Mesenchymal stem cell (in vitro differentiated cells and primary cell): ENCODE results near the gene METTL8. TPM values are rescaled to one million over a fixed set of nuclear protein-coding genes. Genes with fewer than 3 reads are reported as not detected.

Experiments
- DNase-seq: peaks from one replicate; pipeline ENCODE4 v3.0.0-alpha.2; 2013
- H2AFZ ChIP-seq: one replicate; pipeline ENCODE4 v1.6.1; 2013; ENCODE audit warnings: low read depth, mild to moderate bottlenecking, control low read depth, inconsistent platforms, low read length, moderate library complexity
- H2AK5ac ChIP-seq: 2 replicates; pipeline ENCODE4 v1.6.1; 2013; ENCODE audit warnings: low read length, moderate library complexity, mild to moderate bottlenecking, inconsistent platforms; ENCODE audit not compliant: severe bottlenecking
- H2BK120ac ChIP-seq: one replicate; pipeline ENCODE4 v1.6.1; 2013; ENCODE audit warnings: low read depth, mild to moderate bottlenecking, inconsistent platforms, low read length, moderate library complexity
- H2BK12ac ChIP-seq, 2 experiments: one replicate each; pipeline ENCODE4 v1.6.1; 2013; ENCODE audit warnings: inconsistent platforms in 2 of 2, low read length in 2 of 2, mild to moderate bottlenecking in 2 of 2, moderate library complexity in 2 of 2, control low read depth in 1 of 2
- H2BK15ac ChIP-seq: one replicate; pipeline ENCODE4 v1.6.1; 2013; ENCODE audit warnings: mild to moderate bottlenecking, low read depth, inconsistent platforms; ENCODE audit not compliant: poor library complexity, severe bottlenecking
- H2BK5ac ChIP-seq: 2 replicates; pipeline ENCODE4 v1.6.1; 2013; ENCODE audit warnings: low read depth, mild to moderate bottlenecking, low read length, control low read depth, inconsistent platforms; ENCODE audit not compliant: poor library complexity, severe bottlenecking
- H3K14ac ChIP-seq, 2 experiments: one replicate each; pipeline ENCODE4 v1.6.1; 2013; ENCODE audit warnings: inconsistent platforms in 2 of 2, low read length in 2 of 2, control low read depth in 1 of 2, mild to moderate bottlenecking in 1 of 2, moderate library complexity in 1 of 2
- H3K18ac ChIP-seq, 2 experiments: one replicate each; pipeline ENCODE4 v1.6.1; 2013; ENCODE audit warnings: inconsistent platforms in 2 of 2, low read length in 2 of 2, control low read depth in 1 of 2, low read depth in 1 of 2, mild to moderate bottlenecking in 1 of 2
- H3K23ac ChIP-seq, 2 experiments: one replicate each; pipeline ENCODE4 v1.6.1; 2013; ENCODE audit warnings: inconsistent platforms in 2 of 2, low read length in 2 of 2, mild to moderate bottlenecking in 2 of 2, moderate library complexity in 2 of 2, control low read depth in 1 of 2
- H3K27ac ChIP-seq: 2 replicates; pipeline ENCODE4 v1.5.1; 2013; ENCODE audit warnings: mild to moderate bottlenecking, moderate library complexity, low read length, control low read depth, inconsistent platforms; ENCODE audit not compliant: poor library complexity, severe bottlenecking
- H3K27me3 ChIP-seq, 2 experiments: 2 replicates each; pipeline versions ENCODE4 v1.6.1 to v1.7.0; 2013; ENCODE audit warnings: low read length in 2 of 2, mild to moderate bottlenecking in 2 of 2, moderate library complexity in 2 of 2, control low read depth in 1 of 2, inconsistent platforms in 1 of 2; ENCODE audit not compliant: control insufficient read depth in 1 of 2, insufficient read depth in 1 of 2
- H3K36me3 ChIP-seq, 2 experiments: 2 replicates each; pipeline versions ENCODE4 v1.6.1 to v1.7.0; 2013; ENCODE audit warnings: low read length in 2 of 2, control low read depth in 1 of 2, inconsistent platforms in 1 of 2, low read depth in 1 of 2, mild to moderate bottlenecking in 1 of 2; ENCODE audit not compliant: insufficient read depth in 2 of 2, control insufficient read depth in 1 of 2
- H3K4ac ChIP-seq, 2 experiments: one replicate each; pipeline ENCODE4 v1.6.1; 2013; ENCODE audit warnings: inconsistent platforms in 2 of 2, low read length in 2 of 2, mild to moderate bottlenecking in 2 of 2, moderate library complexity in 2 of 2, control low read depth in 1 of 2, low read depth in 1 of 2
- H3K4me1 ChIP-seq: 2 replicates; pipeline ENCODE4 v1.6.1; 2013; ENCODE audit warnings: low read depth, low read length, control low read depth; ENCODE audit not compliant: control insufficient read depth, insufficient read depth
- H3K4me2 ChIP-seq: 2 replicates; pipeline ENCODE4 v1.6.1; 2013; ENCODE audit warnings: low read length, mild to moderate bottlenecking, inconsistent platforms; ENCODE audit not compliant: poor library complexity, severe bottlenecking
- H3K4me3 ChIP-seq, 2 experiments: 2 replicates each; pipeline versions ENCODE4 v1.5.1 to v1.7.0; 2013; ENCODE audit warnings: low read length in 2 of 2, mild to moderate bottlenecking in 2 of 2, control low read depth in 1 of 2, low read depth in 1 of 2; ENCODE audit not compliant: insufficient read depth in 1 of 2
- H3K79me1 ChIP-seq: replicated peaks from 2 replicates; pipeline ENCODE4 v1.6.1; 2013; ENCODE audit warnings: mild to moderate bottlenecking, control low read depth, low read length, inconsistent platforms; ENCODE audit not compliant: poor library complexity, severe bottlenecking
- H3K9ac ChIP-seq: 2 replicates; pipeline ENCODE4 v1.7.0; 2013; ENCODE audit warnings: mild to moderate bottlenecking, low read length, moderate library complexity
- H3K9me3 ChIP-seq: 2 replicates; pipeline ENCODE4 v1.7.0; 2013; ENCODE audit warnings: mild to moderate bottlenecking, low read length; ENCODE audit not compliant: control insufficient read depth
- H4K8ac ChIP-seq: one replicate; pipeline ENCODE4 v1.6.1; 2013; ENCODE audit warnings: inconsistent platforms, mild to moderate bottlenecking, low read length, moderate library complexity
- H4K91ac ChIP-seq: one replicate; pipeline ENCODE4 v1.6.1; 2013; ENCODE audit warnings: mild to moderate bottlenecking, low read length, inconsistent platforms
- WGBS: methylation state at CpG from one replicate; pipeline ENCODE4 v1.1.7; 2013; ENCODE audit warnings: mixed read lengths; 5-methylcytosine and 5-hydroxymethylcytosine counted together
- polyA plus RNA-seq, 2 experiments: library from polyadenylated mRNA; stranded (reverse); fragments of 200-250 nt; gene quantifications; one replicate each; pipeline ENCODE4 v1.2.3, GENCODE V29; 2013

METTL8 gene
- polyA plus RNA-seq (2013, experiment 1 of 2) = 15.9 TPM
- 14.7 TPM for polyA plus RNA-seq (2013, experiment 2 of 2)

- Histone ChIP-seq H2AK5ac (peak within 1 kb of the TSS; percentile 32), H2BK5ac (peak within 1 kb of the TSS; percentile 97), H3K4me1 (peaks cover 14% of the 10 kb centered on the region), H3K9ac (peak within 1 kb of the TSS; percentile 97), H3K4ac (peak within 1 kb of the TSS; percentile 91 to 99), H3K27me3 (no peaks in the 10 kb centered on the region), H2BK120ac (no peak within 1 kb of the TSS), H2AFZ (peak within 1 kb of the TSS; percentile 100), H2BK15ac (peak within 1 kb of the TSS; percentile 95), H3K4me2 (peak within 1 kb of the TSS; percentile 79), H4K8ac (peak within 1 kb of the TSS; percentile 94), H3K18ac (peak within 1 kb of the TSS; percentile 89 to 99), H3K27ac (peak within 1 kb of the TSS; percentile 96), H4K91ac (peak within 1 kb of the TSS; percentile 98), H3K79me1 (peaks cover 23% of the 10 kb centered on the region), H2BK12ac (peak within 1 kb of the TSS; percentile 0 to 21), H3K23ac (peak within 1 kb of the TSS; percentile 83 to 85), H3K14ac (peak within 1 kb of the TSS in 1 of 2 experiments; percentile 97), H3K9me3 (peaks cover 11% of the 10 kb centered on the region), H3K36me3 (peaks cover 10 to 31% of the 10 kb centered on the region in 2 experiments), H3K4me3 (peak within 1 kb of the TSS; percentile 88 to 100)
- no peak for DNase-seq
- 0% methylated on average over 15 of the region's 15 CpGs for WGBS
These were observed at the start of gene METTL8 for GRCh38 chr2:171433763-171434012. TSS of gene METTL8 (minus strand) at chr2:171433990. CDS start at chr2:171392185, 41,805 bp downstream.

GRCh38 chr2:171482877-171483276 is 49.1 kb upstream of the METTL8 start:
- Histone ChIP-seq H2BK5ac (no peak overlapping the region), H2BK15ac (no peak overlapping the region), H3K4me3 (no peak overlapping the region), H2BK12ac (no peak overlapping the region), H3K9ac (no peak overlapping the region), H4K91ac (no peak overlapping the region), H3K27me3 (no peaks in the 10 kb centered on the region), H3K4ac (no peak overlapping the region), H2AFZ (no peak overlapping the region), H4K8ac (no peak overlapping the region), H2AK5ac (no peak overlapping the region), H3K4me1 (peaks cover 3% of the 10 kb centered on the region), H3K79me1 (no peaks in the 10 kb centered on the region), H3K23ac (no peak overlapping the region), H3K18ac (no peak overlapping the region), H2BK120ac (no peak overlapping the region), H3K36me3 (peaks cover 0 to 51% of the 10 kb centered on the region in 2 experiments), H3K4me2 (no peak overlapping the region), H3K27ac (peak overlapping the region; percentile 89), H3K14ac (no peak overlapping the region), H3K9me3 (no peaks in the 10 kb centered on the region)
- WGBS = 76% methylated on average over 3 of the region's 3 CpGs
- no peak for DNase-seq

- Histone ChIP-seq H3K79me1 (no peaks in the 10 kb centered on the region), H3K9me3 (no peaks in the 10 kb centered on the region), H3K23ac (no peak overlapping the region), H3K4me1 (peaks cover 3% of the 10 kb centered on the region), H2BK15ac (no peak overlapping the region), H3K36me3 (peaks cover 3 to 55% of the 10 kb centered on the region in 2 experiments), H2AK5ac (no peak overlapping the region), H4K8ac (no peak overlapping the region), H2BK12ac (no peak overlapping the region), H2BK120ac (no peak overlapping the region), H4K91ac (no peak overlapping the region), H2AFZ (no peak overlapping the region), H3K14ac (no peak overlapping the region), H2BK5ac (no peak overlapping the region), H3K4me3 (no peak overlapping the region), H3K9ac (no peak overlapping the region), H3K27me3 (no peaks in the 10 kb centered on the region), H3K18ac (no peak overlapping the region), H3K4ac (no peak overlapping the region), H3K4me2 (no peak overlapping the region), H3K27ac (peak overlapping the region; percentile 89)
- DNase-seq = no peak
These were observed 48.5 kb upstream of the METTL8 start for GRCh38 chr2:171482308-171482707.

- H3K4ac ChIP-seq = no peak overlapping the region
- H3K4me1 ChIP-seq = peaks cover 3% of the 10 kb centered on the region
- no peaks in the 10 kb centered on the region for H3K27me3 ChIP-seq
- no peak for DNase-seq
- H2BK120ac ChIP-seq = no peak overlapping the region
- no peak overlapping the region for H2AK5ac ChIP-seq
- peaks cover 3 to 64% of the 10 kb centered on the region in 2 experiments for H3K36me3 ChIP-seq
- no peak overlapping the region for H4K8ac ChIP-seq
- no peak overlapping the region for H4K91ac ChIP-seq
- H3K14ac ChIP-seq = no peak overlapping the region
- no peak overlapping the region for H3K18ac ChIP-seq
- H3K9ac ChIP-seq = no peak overlapping the region
- no peak overlapping the region for H2AFZ ChIP-seq
- H3K23ac ChIP-seq = no peak overlapping the region
- H3K4me2 ChIP-seq = no peak overlapping the region
- no peak overlapping the region for H2BK5ac ChIP-seq
- no peaks in the 10 kb centered on the region for H3K9me3 ChIP-seq
- H2BK15ac ChIP-seq = no peak overlapping the region
- no peaks in the 10 kb centered on the region for H3K79me1 ChIP-seq
- H2BK12ac ChIP-seq = no peak overlapping the region
- H3K27ac ChIP-seq = no peak overlapping the region
- WGBS = no CpG with 5 or more reads among the region's 1 CpG
- H3K4me3 ChIP-seq = no peak overlapping the region
These were observed 47.1 kb upstream of the METTL8 start for GRCh38 chr2:171480908-171481307.
